ENCODE results near the gene DCAKD. TPM values are rescaled to one million over a fixed set of nuclear protein-coding genes. Genes with fewer than 3 reads are reported as not detected.

The DCAKD gene
- total RNA-seq, 1 experiment from 2014 or later: 31.9 TPM

DNA sequence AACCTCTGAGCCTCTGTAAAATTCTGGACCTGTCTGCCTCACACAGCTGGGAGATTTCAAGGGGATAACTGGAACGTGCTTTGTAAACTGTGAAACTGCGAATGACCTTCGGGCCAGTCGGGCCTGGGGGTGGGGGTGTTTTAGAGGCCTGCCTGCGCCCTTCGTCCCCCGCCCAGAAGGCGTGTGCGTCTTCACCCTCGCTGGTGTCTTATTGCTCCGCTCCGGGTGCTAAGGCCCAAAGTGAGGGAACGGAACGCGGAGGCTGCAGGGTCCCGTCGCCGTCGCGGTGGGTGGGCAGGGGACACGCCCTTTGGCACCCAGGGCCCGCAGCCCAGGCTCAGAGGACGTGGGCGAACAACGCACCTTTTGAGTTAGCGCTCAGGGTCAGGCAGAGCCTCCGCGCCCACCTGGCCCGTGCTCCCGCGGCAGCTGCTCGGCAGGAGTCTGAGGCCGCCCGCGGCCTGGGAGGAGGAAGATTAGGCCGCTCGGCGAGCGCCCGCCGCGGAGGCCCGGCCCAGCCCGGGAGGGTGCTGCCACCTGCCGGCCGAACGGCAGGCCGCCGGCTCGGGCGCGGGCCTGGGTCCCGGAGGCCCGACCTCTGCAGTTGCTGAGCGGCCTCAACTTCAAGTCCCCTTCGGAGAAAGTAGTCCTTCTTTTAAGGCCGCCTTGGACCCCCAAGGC lies 29.7 kb downstream of the DCAKD start:
- Histone ChIP-seq H3K36me3 (ENCODE audit: control insufficient read depth in 1 of 2, insufficient read depth in 2 of 2, low read length in 2 of 2) (no peaks in the 10 kb centered on the region), H3K79me2 (ENCODE audit: insufficient read depth, low read length) (no peaks in the 10 kb centered on the region), H3K27me3 (ENCODE audit: insufficient read depth, low read length) (no peaks in the 10 kb centered on the region), H2AFZ (ENCODE audit: low read depth, low read length, poor library complexity, severe bottlenecking) (no peak overlapping the region), H3K27ac (ENCODE audit: low read depth, low read length) (no peak overlapping the region), H3K4me3 (replicated peaks in 1 of 2; ENCODE audit: low read depth in 1 of 2, low read length in 2 of 2) (no peak overlapping the region), H3K4me1 (ENCODE audit: control insufficient read depth in 1 of 2, insufficient read depth in 2 of 2, low read length in 2 of 2) (peaks cover 11 to 29% of the 10 kb centered on the region in 2 experiments; a peak in 3 of 4 replicates), H4K20me1 (ENCODE audit: insufficient read depth) (no peaks in the 10 kb centered on the region), H3K9ac (ENCODE audit: low read length) (no peak overlapping the region; the same call in 1 of the 2 replicates), H3K9me3 (ENCODE audit: control insufficient read depth in 1 of 2, insufficient read depth in 1 of 2, low read depth in 1 of 2, low read length in 2 of 2) (no peaks in the 10 kb centered on the region), H3K9me2 (ENCODE audit: insufficient read depth) (no peaks in the 10 kb centered on the region), H3K4me2 (ENCODE audit: low read length) (peak overlapping the region; percentile 48)
- CTCF ChIA-PET: interaction anchor here (0.6 to 5.5 kb wide), 13 partner anchors 10 to 488 kb away, joined by 3 to 63 read pairs (median 3); partner anchors contain the start of genes ACBD4 and GFAP
- POLR2A ChIA-PET: no interaction called here
- no peak for DNase-seq (ENCODE audit: low read depth, low spot score)
- ATAC-seq: peak; percentile 81
- TF ChIP-seq ZFX (IDR thresholded peaks at IDR 0.05) (peak; percentile 76; the same call in 1 of the 2 replicates), RAD21 (IDR thresholded peaks at IDR 0.05; ENCODE audit: low read depth) (peak; percentile 62), ELF1 (IDR thresholded peaks at IDR 0.05; ENCODE audit: borderline replicate concordance, low read depth) (no peak)
- TF ChIP-seq, protein P1, sequence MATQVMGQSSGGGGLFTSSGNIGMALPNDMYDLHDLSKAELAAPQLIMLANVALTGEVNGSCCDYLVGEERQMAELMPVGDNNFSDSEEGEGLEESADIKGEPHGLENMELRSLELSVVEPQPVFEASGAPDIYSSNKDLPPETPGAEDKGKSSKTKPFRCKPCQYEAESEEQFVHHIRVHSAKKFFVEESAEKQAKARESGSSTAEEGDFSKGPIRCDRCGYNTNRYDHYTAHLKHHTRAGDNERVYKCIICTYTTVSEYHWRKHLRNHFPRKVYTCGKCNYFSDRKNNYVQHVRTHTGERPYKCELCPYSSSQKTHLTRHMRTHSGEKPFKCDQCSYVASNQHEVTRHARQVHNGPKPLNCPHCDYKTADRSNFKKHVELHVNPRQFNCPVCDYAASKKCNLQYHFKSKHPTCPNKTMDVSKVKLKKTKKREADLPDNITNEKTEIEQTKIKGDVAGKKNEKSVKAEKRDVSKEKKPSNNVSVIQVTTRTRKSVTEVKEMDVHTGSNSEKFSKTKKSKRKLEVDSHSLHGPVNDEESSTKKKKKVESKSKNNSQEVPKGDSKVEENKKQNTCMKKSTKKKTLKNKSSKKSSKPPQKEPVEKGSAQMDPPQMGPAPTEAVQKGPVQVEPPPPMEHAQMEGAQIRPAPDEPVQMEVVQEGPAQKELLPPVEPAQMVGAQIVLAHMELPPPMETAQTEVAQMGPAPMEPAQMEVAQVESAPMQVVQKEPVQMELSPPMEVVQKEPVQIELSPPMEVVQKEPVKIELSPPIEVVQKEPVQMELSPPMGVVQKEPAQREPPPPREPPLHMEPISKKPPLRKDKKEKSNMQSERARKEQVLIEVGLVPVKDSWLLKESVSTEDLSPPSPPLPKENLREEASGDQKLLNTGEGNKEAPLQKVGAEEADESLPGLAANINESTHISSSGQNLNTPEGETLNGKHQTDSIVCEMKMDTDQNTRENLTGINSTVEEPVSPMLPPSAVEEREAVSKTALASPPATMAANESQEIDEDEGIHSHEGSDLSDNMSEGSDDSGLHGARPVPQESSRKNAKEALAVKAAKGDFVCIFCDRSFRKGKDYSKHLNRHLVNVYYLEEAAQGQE (IDR thresholded peaks at IDR 0.05; ENCODE audit: low read depth): no peak
- TF ChIP-seq, protein P2, sequence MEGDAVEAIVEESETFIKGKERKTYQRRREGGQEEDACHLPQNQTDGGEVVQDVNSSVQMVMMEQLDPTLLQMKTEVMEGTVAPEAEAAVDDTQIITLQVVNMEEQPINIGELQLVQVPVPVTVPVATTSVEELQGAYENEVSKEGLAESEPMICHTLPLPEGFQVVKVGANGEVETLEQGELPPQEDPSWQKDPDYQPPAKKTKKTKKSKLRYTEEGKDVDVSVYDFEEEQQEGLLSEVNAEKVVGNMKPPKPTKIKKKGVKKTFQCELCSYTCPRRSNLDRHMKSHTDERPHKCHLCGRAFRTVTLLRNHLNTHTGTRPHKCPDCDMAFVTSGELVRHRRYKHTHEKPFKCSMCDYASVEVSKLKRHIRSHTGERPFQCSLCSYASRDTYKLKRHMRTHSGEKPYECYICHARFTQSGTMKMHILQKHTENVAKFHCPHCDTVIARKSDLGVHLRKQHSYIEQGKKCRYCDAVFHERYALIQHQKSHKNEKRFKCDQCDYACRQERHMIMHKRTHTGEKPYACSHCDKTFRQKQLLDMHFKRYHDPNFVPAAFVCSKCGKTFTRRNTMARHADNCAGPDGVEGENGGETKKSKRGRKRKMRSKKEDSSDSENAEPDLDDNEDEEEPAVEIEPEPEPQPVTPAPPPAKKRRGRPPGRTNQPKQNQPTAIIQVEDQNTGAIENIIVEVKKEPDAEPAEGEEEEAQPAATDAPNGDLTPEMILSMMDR (IDR thresholded peaks at IDR 0.05 in 2 of 3, conservative IDR thresholded peaks at IDR 0.05 in 1 of 3; ENCODE audit: borderline replicate concordance in 1 of 3, insufficient read depth in 1 of 3, low read depth in 2 of 3, low read length in 2 of 3): peak; percentile 42 to 87 (median 72); a peak in 5 of 6 replicates
- RAD21 ChIA-PET (ENCODE audit: low non-redundant PET in 1 of 2, low total read pairs in 2 of 2, uncharacterized antibody in 2 of 2, unreplicated experiment in 2 of 2): interaction anchor here in 1 of 2 experiments (0.5 to 0.8 kb wide), 2 partner anchors 102 to 1838 kb away, joined by 3 read pairs; no protein-coding TSS in a partner anchor
- intact Hi-C loops (cut with micrococcal nuclease): loop anchor here (1.0 kb wide), 2 partner anchors 101 to 242 kb away; no protein-coding TSS in a partner anchor
- no TSS peak for BruUV-seq (replicated peaks)
